Fibroblast of skin of right quadriceps (primary cell): ENCODE data around the gene ASIC4.

Source experiments
- DNase-seq: peaks from one replicate; pipeline ENCODE4 v3.0.0-alpha.2; 2013

The ASIC4 gene

DNA sequence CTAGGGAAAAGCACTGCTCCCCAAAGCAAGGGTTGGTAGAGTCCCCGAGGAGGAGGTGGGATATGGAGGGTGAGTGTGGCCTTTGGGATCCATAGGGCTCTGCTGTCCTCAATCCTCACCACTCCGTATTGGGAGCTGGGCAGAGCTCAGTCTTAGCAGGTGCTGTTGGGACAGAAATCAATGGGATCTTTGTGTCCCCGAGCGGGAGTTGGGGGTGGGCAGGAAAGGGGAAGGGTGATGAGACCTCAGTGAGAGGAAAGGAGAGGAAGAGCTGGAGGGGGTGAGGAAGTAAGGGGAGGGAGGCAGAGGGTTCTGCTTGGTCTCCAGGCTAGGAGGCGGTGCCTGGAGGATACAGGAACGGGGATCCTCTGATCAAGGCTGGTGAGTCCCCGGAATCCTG is 2.6 kb downstream of the ASIC4 start:
- no peak for DNase-seq

DNA sequence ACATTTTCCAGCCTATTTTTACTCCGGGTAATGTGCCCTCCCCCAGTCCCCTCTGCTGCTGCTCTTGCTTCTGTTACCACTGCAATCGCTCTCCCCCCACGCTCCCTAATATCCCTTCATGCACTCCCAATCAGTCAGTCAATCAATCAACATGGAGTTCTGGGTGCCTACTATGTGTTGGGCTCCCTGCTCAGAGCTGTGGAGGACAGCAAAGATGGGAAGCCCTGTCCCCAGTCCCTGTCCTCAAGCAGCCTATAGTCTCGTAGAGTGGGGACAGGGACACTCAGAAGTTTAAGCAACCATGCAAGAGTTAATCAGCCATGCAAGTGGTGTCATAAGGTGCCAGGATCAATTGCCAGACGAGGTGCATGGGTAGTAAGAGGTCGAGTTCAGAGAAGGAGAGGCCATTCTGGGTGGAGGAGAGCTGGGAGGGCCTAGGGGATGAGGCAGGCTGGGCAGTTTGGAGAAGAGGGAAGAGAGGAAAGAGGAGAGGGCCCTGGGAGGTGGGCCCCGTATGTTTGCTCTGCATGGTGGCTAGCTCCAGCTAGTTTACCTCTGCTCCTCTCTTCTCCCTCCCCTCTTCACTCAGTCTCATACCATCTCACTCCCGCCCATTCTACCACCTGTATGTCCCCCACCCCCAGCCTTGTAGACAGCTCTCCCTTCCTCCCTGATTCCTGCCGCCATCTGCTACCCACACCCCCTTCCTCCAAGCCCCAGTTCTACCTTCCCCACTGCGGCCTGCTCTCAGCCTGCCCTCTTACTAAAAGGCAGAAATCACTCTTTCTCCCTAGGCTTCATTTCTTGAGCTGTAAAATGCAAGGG is 3.9 kb downstream of the ASIC4 start:
- DNase-seq, result no peak

DNA sequence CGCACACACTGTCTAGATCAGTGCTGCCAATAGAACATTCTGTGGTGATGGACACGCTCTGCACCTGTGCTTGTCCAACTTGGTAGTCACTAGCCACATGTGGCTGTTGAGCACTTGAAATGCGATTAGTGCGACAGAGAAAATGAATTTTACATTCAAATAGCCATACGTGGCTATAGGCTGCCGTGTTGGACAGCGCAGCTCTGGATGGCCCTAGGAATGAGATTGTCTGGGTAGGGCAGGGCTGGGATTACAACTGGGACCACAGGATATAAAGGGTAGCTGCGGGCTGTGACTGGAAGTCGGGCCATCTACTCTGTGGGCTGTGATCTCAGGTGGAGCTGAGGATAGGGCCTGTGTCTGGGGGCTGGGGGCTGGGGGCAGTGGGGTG is 5.2 kb downstream of the ASIC4 start:
- no peak for DNase-seq

DNA sequence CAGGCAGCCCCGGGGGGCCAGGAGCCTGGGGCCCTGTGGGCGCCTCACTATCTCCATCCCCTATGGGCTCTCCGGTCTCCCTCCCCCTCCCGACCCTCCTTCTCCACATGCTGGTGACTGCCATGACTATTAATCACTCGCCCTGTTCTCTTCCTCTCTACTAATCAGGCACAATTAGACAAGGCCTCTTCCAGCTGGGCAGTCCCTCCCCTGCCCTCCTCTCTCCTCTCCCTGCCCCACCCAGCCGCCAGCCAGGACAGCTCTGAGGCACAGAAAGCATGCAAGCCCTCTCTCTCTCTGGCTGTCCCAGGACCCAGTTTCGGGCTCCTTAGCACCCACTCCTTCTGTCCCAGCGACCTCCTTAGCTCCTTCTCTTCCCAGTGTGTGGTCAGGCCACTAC is 5.8 kb downstream of the ASIC4 start:
- no peak for DNase-seq

DNA sequence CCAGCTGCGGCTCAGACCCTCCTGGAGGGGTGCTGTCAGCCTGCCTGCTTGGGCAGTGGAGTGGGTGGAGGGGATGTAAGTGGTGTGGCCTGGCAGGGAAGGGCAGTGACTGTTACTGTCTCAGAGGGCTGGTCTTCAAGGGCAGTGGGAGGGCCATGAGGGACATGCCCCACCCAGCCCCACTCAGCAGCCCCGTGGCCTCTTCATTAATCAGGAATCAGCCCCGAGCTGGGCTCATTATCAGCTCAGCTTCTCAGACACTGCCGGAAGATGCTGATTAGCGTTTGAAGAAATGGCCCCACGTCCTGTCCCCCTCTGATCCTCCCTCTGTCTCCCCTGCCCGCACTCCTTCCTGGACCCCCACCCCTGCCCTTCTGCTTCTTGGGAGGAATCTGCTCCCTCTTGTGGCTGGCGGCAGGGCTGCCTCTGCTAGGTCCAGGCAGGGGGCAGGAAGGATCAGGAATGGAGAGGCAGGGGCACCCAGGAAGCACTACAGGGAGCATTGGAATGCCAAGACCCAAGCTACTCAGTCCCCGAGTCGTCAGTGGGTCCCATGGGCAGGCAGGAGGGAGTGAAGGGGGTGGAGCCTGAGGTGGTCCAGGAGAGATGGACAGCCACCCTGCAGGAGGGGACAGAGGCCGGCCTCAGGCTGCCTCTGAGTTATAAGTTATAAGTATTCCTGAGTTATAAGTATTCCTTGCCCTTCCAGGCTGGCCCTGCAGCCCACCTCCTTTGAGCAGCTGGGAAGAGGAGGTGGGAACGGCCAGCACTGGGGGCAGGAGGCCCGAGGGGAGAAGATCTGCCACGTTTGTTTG is 7.0 kb downstream of the ASIC4 start:
- peak; percentile 42 for DNase-seq

DNA sequence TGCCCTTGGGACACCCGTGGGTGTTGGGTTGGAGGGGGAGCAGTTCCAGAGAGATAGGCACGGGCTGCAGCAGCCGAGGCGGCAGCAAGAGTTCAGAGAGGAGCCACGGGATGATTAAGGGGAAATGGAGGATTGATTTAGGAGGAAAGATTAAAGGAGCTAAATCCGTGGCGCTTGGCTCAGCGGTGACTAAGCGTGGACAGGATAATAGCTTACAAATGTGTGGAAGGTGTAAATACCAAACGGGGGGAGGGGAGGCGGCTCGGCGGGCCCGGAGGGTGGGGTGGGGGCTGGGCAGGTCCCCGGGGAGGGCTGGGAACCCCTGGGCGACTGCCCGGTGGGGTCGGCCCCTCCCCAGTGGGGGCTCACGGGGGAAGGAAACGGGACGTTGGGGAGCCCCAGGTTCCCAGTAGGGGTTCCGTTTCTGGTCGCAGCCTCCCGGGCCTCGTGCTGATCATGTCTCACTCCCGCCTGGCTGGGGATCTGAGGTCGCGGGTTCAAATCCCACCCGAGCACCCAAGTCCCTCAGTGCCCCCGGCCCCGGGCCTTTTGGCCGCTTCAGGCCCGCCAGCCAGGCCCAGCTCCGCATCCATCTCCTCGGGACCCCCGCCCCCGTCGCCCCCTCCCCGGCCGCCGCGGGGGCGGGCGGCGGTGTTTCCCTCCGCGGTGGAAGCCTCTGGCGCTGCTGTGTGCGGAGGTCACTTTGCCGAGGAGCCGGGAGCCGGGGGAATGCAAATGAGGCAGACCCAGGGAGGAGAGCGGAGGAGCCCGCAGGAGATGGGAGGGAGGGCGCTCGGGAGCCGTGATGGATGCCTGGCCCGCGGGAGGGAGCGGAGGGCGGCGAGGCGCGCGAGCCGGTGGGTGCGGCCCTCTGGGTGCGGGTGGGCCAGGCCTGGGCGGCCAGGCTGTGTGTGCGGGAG is 8.1 kb downstream of the ASIC4 start:
- peak; percentile 94 for DNase-seq

DNA sequence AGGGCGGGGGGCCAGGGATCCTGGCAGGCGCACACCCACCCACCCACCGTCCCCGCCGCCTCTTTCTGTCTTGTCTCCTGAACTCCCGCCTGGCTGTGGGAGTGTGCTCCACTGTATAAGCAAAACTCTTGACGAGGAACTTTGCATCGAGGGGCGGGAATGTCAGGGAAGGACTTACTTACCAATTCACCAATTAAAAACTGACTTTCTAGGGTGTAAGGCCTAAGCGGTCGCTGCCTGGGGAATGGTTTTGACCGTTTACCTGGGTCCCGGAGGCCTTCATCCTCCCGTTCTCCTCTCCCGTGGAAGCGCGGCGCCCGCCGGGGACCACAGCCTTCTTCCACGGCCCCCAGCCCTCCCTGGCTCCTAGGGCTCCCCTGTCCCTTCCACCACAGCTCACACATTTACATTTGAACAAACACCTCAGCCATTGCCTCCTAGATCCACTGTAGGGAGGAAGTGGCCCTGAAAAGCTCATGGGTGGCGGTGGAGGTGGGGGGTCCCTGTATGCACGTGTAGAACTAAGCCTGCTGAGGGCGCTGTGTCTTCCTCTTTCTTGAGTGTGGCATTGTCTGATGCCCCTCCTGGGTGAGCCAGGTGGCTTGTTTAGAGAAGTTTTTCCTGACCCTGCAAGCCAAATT is 8.9 kb downstream of the ASIC4 start:
- no peak for DNase-seq

DNA sequence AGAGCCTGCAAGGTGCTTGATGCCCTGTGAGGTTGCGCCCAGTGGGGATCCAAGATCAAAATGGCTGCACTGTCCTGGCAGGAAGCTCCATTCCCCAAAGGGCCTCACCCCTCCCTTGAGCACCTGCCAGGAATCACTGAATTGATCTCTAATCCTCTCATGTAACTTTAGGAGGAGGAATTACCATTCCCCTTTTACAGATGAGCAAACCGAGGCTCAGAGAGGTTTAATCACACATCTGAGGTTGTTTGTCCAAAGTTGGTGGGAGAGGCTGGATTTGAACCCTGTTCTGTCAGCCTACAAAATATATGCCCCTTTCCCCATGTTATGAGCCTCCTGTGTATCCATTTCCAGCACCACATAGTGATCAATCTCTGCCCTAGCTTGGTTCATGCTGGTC is 10.5 kb downstream of the ASIC4 start:
- no peak for DNase-seq

DNA sequence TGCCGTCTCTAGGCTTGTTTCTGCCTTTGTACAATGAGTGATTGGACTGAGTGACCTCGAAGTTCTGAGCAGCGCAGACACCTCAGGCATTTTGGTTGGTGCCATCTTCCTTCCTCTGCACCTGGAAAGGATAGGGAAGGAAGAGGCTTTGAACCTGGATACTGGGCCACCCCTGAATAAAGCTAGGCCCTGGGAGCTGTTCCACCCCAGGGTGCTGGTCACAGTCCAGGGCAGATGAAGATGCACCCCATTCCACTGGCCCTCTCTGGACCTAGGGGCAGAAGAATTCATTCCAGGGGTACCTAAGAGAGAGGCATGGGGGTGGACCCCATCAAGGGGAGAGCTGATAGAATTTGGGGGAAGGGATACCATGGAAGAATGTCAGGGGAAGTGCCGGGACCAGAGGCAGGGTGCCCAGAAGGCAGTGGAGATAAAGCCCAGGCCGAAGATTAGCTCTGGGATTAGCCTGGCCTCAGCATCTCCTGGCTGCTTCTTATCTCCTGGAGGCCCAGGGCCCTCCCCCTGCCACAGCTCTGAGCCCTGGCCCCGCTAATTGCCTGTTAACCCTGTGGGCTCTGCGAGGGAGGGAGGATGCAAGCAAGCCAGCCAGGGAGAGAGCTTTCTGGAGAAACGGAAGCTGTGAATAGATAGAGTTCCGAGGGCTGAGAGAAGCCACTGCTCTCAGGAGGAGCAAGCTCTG is 11.4 kb downstream of the ASIC4 start:
- DNase-seq, result no peak

DNA sequence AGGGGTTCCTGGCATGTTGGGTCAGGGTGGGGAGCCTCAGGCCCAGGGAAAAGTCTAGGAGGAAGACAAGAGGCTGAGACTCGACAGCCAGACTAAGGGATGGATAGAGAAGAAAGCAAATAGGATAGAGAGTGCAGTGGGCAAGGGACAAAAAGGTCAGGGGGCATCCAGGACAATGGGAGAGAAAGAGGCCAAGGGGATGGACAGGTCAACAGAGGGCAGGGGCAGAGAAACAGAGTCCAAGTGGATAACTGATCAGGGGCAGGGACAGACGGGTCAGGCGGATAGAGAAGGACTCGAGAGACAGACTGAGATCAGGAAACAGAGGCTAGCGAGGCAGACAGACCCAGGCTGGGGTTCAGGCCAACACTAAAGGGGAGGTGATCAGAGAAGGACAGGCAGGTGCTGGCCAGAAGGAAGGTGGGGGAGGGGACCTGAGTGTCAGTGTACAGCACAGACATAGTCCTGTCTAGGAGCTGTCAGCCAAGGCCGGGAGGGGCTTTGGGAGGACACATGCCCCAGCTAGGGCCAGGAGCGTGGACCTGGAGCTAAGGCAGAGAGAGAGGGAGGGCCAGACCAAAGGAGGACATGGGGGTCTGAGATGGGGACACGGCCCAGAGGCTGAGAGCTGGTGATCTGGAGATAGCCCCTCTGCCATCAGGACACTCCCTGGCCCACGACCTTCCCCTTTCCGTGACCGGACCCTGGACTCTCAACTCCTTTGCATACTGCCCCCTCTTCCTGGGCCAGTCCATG is 12.2 kb downstream of the ASIC4 start:
- DNase-seq, result no peak

DNA sequence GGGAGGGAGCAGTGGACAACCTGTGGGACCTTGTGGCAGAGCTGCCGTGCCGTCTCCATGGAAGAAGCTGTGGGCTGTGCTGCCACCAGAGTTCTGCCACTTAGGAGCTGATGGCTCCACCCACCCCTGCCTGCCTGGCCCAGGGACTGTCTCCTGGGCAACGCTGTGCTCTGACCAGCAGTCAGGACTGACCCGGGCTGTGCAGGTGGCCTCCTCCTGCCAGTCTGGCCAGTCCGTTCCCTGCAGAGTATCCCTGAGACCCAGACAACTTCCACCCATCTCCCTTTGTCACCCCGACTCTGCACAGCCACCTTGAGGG is 12.8 kb downstream of the ASIC4 start:
- DNase-seq, result no peak

DNA sequence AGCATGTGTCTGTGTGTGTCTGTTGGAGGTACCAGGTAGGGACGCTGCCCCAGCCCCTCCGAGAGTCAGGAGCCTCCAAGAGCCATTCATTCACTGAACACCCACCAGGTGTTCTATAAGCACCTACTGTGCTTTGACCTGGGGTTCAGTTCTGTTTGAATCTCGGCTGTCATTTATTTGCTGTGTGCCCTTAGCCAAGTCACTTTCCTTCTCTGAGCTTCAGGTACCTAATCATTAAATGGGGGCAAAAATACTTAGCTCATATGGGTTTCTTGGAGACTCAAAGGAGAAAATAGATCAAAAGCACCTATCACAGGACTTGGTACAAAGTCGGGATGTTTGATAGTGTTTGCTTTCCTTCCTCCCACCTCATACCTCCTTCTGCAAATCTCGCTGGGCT is 13.2 kb downstream of the ASIC4 start:
- DNase-seq, result no peak

DNA sequence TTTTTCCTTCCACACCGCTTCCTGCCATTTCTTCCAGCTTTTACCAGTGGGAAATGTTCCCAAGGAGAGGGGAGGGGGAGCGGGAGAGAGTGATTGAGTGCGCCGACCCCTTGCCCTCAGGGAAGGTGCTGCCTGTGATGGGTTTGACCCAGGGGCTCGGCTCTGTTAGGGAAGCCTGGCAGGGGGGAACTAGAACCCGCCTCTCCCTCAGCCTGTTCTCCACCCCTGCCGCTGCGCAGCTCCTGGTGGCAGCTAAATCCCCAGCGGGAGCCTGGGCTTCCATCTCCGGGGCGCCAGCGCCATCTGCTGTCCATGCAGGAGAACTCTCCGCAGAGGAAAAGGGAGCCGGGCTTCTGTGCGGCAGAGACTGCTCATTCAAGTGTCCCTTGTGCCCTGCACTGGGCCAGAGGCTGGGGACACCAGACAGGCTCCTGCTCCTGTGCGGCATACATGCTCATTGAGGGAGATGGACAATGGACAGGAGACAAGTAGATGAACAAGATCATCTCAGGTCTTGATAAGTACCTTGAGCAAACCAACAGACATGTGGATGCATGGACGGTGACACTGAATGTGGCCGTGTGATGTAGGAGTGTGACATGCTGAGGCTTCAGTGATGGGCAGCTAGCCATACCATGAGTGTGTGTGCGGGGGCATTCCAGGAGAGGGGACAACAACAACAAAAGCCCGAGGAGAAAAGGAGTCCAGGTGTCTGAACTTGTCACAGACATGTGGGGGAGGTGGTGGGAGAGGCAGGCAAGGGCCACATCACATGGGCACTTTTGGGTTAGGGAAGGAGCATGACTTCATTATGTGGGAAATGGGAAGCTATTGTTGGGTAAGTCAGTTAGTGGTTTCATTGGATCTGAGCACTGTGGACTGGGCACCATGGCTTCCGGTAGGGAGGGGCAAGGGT is 16.0 kb downstream of the ASIC4 start:
- peak; percentile 76 for DNase-seq

DNA sequence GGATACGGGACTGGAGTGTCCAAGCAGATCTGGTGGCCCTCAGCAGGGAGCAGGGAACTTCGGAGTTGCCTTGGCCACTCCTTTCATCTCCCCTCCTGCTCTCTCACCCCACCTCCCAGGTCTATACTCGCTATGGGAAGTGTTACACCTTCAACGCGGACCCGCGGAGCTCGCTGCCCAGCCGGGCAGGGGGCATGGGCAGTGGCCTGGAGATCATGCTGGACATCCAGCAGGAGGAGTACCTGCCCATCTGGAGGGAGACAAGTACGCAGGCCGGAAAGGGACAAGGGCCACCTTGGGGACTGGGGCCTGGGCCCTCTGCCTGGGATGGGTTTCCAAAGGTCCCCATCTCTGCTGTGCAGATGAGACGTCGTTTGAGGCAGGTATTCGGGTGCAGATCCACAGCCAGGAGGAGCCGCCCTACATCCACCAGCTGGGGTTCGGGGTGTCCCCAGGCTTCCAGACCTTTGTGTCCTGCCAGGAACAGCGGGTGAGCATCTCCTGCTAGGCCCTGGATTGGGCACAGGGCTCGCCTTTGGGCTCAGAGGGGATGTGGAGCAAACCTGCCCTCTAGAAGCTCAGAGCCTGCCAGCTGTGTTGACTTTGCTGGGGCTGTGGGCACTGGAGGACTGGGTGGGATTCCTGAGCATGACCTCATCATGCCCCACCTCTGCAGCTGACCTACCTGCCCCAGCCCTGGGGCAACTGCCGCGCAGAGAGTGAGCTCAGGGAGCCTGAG is 17.5 kb downstream of the ASIC4 start:
- DNase-seq, result no peak

DNA sequence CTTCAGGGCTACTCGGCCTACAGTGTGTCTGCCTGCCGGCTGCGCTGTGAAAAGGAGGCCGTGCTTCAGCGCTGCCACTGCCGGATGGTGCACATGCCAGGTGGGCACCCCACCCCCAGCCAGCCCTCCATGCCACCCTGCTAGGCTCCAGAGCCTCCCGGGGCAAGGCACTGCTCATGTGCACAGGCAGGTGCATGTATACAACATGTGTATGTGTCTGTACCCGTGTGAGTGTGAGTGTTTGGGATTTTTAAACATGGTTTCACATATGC is 18.0 kb downstream of the ASIC4 start:
- DNase-seq, result no peak

DNA sequence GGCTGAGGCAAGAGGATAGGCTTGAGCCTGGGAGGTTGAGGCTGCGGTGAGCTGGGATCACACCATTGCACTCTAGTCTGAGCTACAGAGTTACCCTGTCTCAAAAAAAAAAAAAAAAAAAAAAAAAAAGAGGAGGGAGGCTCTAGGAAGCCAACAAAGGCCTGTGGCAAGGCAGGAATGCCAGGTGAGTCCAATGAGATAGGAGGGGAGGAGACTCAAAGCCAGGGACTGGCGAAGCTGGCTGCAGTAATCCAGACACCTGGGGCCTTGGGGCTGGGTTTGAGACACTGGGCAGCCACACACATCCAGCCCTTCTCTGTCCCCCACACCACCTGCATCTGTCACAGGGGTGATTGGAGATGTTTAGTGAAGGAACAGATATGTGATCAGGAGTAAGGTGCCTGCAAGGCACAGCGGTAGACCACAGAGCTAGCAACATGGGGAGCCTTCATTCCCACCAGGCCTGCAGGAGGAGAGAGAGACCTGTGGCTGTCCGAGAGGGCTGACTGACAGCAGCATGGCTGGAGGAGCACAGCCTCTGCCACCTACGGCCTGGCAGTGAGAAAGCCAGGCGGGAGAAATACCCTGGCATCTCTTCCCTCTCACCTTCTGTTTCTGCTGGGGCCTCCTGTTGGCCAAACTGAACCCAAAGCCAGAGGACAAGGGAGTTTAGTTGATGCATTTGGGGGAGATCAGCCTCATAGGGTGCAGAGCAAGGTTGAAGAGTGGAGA is 19.8 kb downstream of the ASIC4 start:
- no peak for DNase-seq

DNA sequence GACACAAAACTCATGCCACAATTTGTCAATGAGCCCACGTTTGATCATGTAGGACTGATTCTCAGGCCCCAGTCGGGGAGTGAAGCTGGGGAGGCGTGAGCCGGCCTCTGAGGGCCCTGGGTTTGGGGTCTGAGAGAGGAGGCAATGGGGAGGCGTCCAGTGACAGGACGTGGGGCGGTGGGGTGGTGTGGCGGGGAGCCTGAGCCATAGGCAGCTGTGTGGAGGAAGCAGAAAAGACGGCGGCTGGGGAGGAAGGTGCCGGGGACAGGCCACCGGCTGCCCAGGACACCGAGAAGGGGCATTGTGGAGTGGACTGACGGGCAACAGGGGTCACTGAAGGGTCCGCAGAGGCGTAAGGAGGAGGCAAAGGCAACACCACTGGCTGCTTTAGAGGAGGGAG is 22.1 kb downstream of the ASIC4 start:
- DNase-seq, result no peak

DNA sequence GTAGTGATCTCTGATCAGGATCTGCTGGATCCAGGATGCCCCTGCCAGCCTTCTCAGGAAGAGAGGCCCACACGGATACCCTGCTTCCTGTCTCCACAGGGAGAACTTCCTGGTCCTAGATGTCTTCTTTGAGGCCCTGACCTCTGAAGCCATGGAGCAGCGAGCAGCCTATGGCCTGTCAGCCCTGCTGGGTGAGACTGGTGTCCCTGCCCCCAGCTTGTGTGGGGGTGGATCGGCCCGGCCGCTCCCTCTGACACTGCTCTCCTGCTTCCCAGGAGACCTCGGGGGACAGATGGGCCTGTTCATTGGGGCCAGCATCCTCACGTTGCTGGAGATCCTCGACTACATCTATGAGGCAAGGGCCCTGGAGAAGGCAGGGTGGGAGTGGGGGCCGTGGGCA is 22.7 kb downstream of the ASIC4 start:
- no peak for DNase-seq
